Vagina (tissue), 2 donors: Measurements from ENCODE around the gene P4HTM. TPM values are rescaled to one million over a fixed set of nuclear protein-coding genes. Genes with fewer than 3 reads are reported as not detected.

Experiments
- DNase-seq, 2 donors: peaks; one replicate each; pipeline ENCODE4 v3.0.0-alpha.2; 2017; ENCODE audit errors: extremely low spot score in 2 of 2
- H3K27ac ChIP-seq: fragments of 200-600 bp; sonication (generic); one replicate; pipeline ENCODE4 v1.5.1; 2019
- H3K27me3 ChIP-seq: fragments of 200-600 bp; sonication (generic); one replicate; pipeline ENCODE4 v1.5.1; 2019
- H3K36me3 ChIP-seq, 2 donors: fragments of 200-600 bp; sonication (generic); one replicate each; pipeline ENCODE4 v1.5.1; 2017 to 2019
- H3K4me1 ChIP-seq: fragments of 200-600 bp; sonication (generic); one replicate; pipeline ENCODE4 v1.5.1; 2019
- H3K4me3 ChIP-seq, 2 donors: fragments of 200-600 bp; sonication (generic); 1 replicate in 1 of 2; 2 replicates in 1 of 2; pipeline ENCODE4 v1.5.1; 2016 to 2019
- H3K9me3 ChIP-seq: fragments of 200-600 bp; sonication (generic); one replicate; pipeline ENCODE4 v1.5.1; 2019
- POLR2A ChIP-seq, 2 donors: fragments of 450-650 bp; IDR thresholded peaks; one replicate each; pipeline ENCODE4 v1.6.1; 2017; ENCODE audit warnings: antibody characterized with exemption in 2 of 2, mild to moderate bottlenecking in 2 of 2, moderate library complexity in 2 of 2
- POLR2AphosphoS5 ChIP-seq, 2 donors: sonication (generic); formaldehyde crosslinking; IDR thresholded peaks; one replicate each; pipeline ENCODE4 v1.9.0; 2017; ENCODE audit warnings: antibody characterized with exemption in 2 of 2, mild to moderate bottlenecking in 2 of 2, low read depth in 1 of 2; ENCODE audit not compliant: insufficient read depth in 1 of 2
- intact Hi-C: fragments of 100-400 bp; cut with DNase I; formaldehyde crosslinking; loops from one replicate; pipeline ENCODE4 v1.15.1; 2023
- total RNA-seq: library from RNA; depleted of rRNA; stranded (reverse); fragments of >200 nt; gene quantifications from one replicate; pipeline ENCODE4 v1.2.3, GENCODE V29; 2016
- TF ChIP-seq, protein P1 (sequence below), 3 experiments: fragments of 450-650 bp in 2 of 3; fragments of 200-600 bp in 1 of 3; sonication (generic) in 1 of 3; IDR thresholded peaks; one replicate each; pipeline ENCODE4 v1.5.1; 2017 to 2019; ENCODE audit warnings: antibody characterized with exemption in 3 of 3, mild to moderate bottlenecking in 2 of 3, moderate library complexity in 2 of 3

Gene P4HTM
- total RNA-seq, 1 donor from 2014 or later: 43.5 TPM

DNA sequence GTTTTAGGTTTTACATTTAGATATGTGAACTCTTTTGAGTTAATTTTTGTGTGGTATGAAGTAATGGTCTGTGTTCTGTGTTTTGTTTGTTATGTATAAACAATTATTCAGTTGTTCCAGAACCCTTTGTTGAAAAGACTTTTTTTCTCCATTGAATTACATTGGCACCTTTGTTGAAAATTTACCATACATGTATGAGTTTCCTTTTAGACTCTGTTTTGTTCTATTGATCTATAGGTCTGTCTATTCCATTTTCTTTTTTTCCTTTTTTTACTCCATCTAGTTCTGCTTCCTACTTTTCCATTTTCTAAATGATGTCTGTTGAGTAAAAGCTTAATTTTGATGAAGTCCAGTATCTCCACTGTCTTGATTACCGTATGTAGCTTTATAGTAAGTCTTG is 40.0 kb upstream of the P4HTM start:
- Histone ChIP-seq H3K9me3 (no peaks in the 10 kb centered on the region), H3K4me3 (no peak overlapping the region), H3K4me1 (no peaks in the 10 kb centered on the region), H3K27ac (no peak overlapping the region), H3K36me3 (no peaks in the 10 kb centered on the region), H3K27me3 (no peaks in the 10 kb centered on the region)
- no peak for TF ChIP-seq POLR2AphosphoS5 (IDR thresholded peaks at IDR 0.05; ENCODE audit: insufficient read depth in 1 of 2, low read depth in 1 of 2)
- TF ChIP-seq POLR2A (IDR thresholded peaks at IDR 0.05): no peak
- intact Hi-C loops: no loop called here
- no peak for DNase-seq

DNA sequence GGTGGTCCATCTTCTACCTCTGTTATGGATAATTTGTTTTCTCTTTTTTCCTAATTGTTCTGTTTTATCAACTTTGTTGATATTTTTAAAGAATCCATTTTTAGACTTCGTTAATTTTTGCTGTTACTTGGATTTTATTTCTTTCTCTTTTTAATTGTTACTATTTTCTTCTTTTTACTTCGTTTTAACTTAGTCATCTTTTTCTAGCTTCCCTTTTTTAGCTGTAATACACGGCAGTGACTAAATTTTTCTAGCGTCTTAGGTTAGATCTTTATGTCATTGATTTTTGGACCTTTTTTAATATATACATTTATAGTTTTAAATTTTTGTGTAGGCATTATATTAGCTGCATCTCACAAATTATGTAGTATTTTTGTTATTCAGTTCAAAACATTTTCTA is 38.3 kb upstream of the P4HTM start:
- H3K27me3 ChIP-seq: no peaks in the 10 kb centered on the region
- H3K36me3 ChIP-seq: no peaks in the 10 kb centered on the region
- H3K9me3 ChIP-seq: no peaks in the 10 kb centered on the region
- no peak overlapping the region for H3K27ac ChIP-seq
- TF ChIP-seq POLR2AphosphoS5 (IDR thresholded peaks at IDR 0.05; ENCODE audit: insufficient read depth in 1 of 2, low read depth in 1 of 2): no peak
- TF ChIP-seq, protein P1, sequence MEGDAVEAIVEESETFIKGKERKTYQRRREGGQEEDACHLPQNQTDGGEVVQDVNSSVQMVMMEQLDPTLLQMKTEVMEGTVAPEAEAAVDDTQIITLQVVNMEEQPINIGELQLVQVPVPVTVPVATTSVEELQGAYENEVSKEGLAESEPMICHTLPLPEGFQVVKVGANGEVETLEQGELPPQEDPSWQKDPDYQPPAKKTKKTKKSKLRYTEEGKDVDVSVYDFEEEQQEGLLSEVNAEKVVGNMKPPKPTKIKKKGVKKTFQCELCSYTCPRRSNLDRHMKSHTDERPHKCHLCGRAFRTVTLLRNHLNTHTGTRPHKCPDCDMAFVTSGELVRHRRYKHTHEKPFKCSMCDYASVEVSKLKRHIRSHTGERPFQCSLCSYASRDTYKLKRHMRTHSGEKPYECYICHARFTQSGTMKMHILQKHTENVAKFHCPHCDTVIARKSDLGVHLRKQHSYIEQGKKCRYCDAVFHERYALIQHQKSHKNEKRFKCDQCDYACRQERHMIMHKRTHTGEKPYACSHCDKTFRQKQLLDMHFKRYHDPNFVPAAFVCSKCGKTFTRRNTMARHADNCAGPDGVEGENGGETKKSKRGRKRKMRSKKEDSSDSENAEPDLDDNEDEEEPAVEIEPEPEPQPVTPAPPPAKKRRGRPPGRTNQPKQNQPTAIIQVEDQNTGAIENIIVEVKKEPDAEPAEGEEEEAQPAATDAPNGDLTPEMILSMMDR (IDR thresholded peaks at IDR 0.05): no peak
- no peak for TF ChIP-seq POLR2A (IDR thresholded peaks at IDR 0.05)
- intact Hi-C loops: no loop called here
- no peak overlapping the region for H3K4me3 ChIP-seq
- DNase-seq: no peak
- no peaks in the 10 kb centered on the region for H3K4me1 ChIP-seq

DNA sequence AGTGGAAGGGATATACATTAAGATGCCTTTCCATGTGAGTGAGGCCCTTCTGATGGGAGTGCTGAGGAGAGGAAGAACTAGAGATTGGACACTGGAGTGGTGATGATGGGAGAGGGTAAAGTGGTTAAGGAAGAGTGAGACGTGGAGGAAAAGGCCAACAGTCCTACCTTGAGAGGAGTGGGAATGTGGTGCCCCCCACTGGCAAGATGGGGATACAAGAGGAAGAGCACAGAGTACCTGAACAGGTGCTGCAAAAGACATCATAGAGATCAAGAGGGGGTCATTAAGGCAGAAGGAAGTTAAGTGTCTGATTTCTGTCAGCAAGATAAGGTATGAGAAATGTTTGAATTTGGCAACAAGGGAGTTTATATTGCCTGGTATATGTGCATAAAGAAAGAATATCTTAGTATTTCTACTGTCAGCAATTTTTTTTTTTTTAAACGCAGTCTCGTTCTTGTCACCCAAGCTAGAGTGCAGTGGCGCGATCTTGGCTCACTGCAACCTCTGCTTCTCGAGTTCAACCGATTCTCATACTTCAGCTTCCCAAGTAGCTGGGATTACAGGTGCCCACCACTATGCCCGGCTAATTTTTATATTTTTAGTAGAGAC is 37.4 kb upstream of the P4HTM start:
- DNase-seq: no peak
- intact Hi-C loops: no loop called here
- Histone ChIP-seq H3K27me3 (no peaks in the 10 kb centered on the region), H3K4me3 (no peak overlapping the region), H3K36me3 (peaks cover 0 to 1% of the 10 kb centered on the region in 2 donors), H3K9me3 (no peaks in the 10 kb centered on the region), H3K27ac (no peak overlapping the region), H3K4me1 (no peaks in the 10 kb centered on the region)
- TF ChIP-seq, protein P1 (IDR thresholded peaks at IDR 0.05): no peak
- TF ChIP-seq POLR2AphosphoS5 (IDR thresholded peaks at IDR 0.05; ENCODE audit: insufficient read depth in 1 of 2, low read depth in 1 of 2): no peak
- no peak for TF ChIP-seq POLR2A (IDR thresholded peaks at IDR 0.05)

DNA sequence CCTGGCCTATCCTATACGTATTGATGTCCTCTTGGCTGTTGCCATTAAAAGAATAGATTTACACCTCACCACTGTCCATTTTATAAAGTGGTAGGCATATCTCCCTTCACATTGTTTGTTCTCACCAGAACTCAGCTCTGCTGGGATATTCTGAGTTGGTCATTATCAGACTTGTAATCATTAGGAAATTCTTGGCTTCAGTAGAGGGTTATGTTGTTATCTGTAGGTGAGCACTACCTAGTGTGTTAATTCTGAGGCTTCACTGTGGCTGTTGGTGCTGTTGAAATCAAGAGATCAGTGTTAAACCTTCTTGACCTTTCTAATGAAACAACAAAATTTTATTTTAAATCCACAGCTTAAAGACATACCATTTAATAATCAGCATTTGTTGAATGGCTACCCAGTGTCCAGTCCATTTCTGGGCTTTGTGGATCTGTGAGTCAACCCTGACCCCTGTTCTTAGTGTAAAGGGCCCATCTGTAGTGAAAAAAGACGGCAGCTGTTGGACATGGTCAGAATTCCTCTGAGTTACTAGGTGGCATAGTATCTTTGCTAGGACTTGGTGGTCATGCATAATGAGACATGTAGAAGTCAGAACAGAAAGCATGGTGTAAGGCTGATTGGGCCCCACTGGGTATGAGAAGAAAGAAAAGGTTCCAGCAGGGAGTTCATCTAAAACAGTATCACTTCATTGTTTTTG is 32.9 kb upstream of the P4HTM start:
- H3K36me3 ChIP-seq: peaks cover 0 to 17% of the 10 kb centered on the region in 2 donors

DNA sequence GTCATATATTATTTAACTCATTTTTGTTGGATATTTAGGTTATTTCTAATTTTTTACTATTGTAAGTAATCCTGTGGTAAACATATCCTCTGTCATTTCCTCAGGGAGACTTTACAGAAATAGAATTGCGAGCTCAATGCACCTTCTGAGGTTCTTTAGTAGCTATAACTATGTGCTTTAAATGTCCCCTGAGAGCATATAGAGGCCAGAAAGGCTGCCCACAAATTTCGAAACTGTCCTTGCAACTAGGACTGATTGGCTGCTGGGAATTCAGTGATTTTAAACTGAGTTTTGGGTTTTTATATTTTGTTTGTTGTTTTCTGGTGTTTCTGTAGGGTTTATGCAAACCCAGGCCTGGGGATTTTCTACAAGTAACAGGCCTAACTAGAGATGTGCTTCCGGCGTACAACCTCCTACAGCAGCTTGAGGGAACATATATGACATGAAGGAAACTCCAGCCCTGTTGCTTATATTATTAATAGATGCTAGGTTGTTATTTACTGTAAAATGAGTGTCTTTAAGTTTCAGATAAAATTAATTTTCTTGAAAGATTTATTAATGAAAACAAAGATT is 29.1 kb upstream of the P4HTM start:
- intact Hi-C loops: no loop called here
- no peaks in the 10 kb centered on the region for H3K27me3 ChIP-seq
- no peaks in the 10 kb centered on the region for H3K4me1 ChIP-seq
- peaks cover 0 to 40% of the 10 kb centered on the region in 2 donors for H3K36me3 ChIP-seq
- H3K4me3 ChIP-seq: no peak overlapping the region
- no peak overlapping the region for H3K27ac ChIP-seq
- DNase-seq: no peak
- no peaks in the 10 kb centered on the region for H3K9me3 ChIP-seq
- no peak for TF ChIP-seq POLR2AphosphoS5 (IDR thresholded peaks at IDR 0.05; ENCODE audit: insufficient read depth in 1 of 2, low read depth in 1 of 2)
- TF ChIP-seq, protein P1 (IDR thresholded peaks at IDR 0.05): no peak
- no peak for TF ChIP-seq POLR2A (IDR thresholded peaks at IDR 0.05)

More for the DNA sequence above, 32.9 kb upstream of the P4HTM start:
- H3K4me3 ChIP-seq: no peak overlapping the region
- no peak for DNase-seq
- intact Hi-C loops: no loop called here
- no peaks in the 10 kb centered on the region for H3K9me3 ChIP-seq
- no peaks in the 10 kb centered on the region for H3K27me3 ChIP-seq
- TF ChIP-seq POLR2A (IDR thresholded peaks at IDR 0.05) (no peak), POLR2AphosphoS5 (IDR thresholded peaks at IDR 0.05; ENCODE audit: insufficient read depth in 1 of 2, low read depth in 1 of 2) (no peak)
- TF ChIP-seq, protein P1 (IDR thresholded peaks at IDR 0.05): no peak
- no peaks in the 10 kb centered on the region for H3K4me1 ChIP-seq
- H3K27ac ChIP-seq: no peak overlapping the region
